Measurements from ENCODE around the gene PITX1.

Gene PITX1

GRCh38 chr5:135067587-135067986, 33.6 kb upstream of the PITX1 start:
- no peak for DNase-seq (ENCODE audit: low read depth)
- no peak overlapping the region for H3K4me3 ChIP-seq (ENCODE audit: low read depth, low read length)
- no peak for TF ChIP-seq CTCF (IDR thresholded peaks at IDR 0.05; ENCODE audit: low read depth, low read length, missing control alignments)
- in situ Hi-C loops (cut with HindIII; ENCODE audit: low sequenced_read_pairs): no loop called here

GRCh38 chr5:135066781-135067180, 32.8 kb upstream of the PITX1 start:
- in situ Hi-C loops (cut with HindIII; ENCODE audit: low sequenced_read_pairs): no loop called here
- no peak for TF ChIP-seq CTCF (IDR thresholded peaks at IDR 0.05; ENCODE audit: low read depth, low read length, missing control alignments)
- DNase-seq (ENCODE audit: low read depth): no peak
- H3K4me3 ChIP-seq (ENCODE audit: low read depth, low read length): no peak overlapping the region

GRCh38 chr5:135065306-135066265, 31.6 kb upstream of the PITX1 start:
- H3K4me3 ChIP-seq (ENCODE audit: low read depth, low read length): no peak overlapping the region
- in situ Hi-C loops (cut with HindIII; ENCODE audit: low sequenced_read_pairs): no loop called here
- DNase-seq (ENCODE audit: low read depth): no peak
- TF ChIP-seq CTCF (IDR thresholded peaks at IDR 0.05; ENCODE audit: low read depth, low read length, missing control alignments): no peak

DNA sequence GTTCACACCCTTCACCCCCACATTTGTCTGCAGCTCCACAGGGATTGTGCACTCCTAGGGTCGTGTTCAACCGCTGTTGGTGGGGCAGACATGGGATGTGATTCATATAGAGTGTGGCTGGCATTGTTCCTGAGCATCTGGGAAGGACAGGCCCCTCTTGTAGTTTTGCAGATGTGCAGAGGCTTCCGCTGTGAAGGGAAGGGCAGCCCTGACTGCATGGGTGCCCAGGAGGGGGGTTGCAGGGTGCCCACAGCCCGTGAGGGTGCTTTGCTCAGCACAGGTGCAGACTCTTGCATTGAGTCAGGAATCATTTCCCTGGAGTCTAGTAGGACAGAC, 30.2 kb upstream of the PITX1 start:
- no peak for TF ChIP-seq CTCF (IDR thresholded peaks at IDR 0.05; ENCODE audit: low read depth, low read length, missing control alignments)
- no peak overlapping the region for H3K4me3 ChIP-seq (ENCODE audit: low read depth, low read length)
- DNase-seq (ENCODE audit: low read depth): no peak
- in situ Hi-C loops (cut with HindIII; ENCODE audit: low sequenced_read_pairs): no loop called here

DNA sequence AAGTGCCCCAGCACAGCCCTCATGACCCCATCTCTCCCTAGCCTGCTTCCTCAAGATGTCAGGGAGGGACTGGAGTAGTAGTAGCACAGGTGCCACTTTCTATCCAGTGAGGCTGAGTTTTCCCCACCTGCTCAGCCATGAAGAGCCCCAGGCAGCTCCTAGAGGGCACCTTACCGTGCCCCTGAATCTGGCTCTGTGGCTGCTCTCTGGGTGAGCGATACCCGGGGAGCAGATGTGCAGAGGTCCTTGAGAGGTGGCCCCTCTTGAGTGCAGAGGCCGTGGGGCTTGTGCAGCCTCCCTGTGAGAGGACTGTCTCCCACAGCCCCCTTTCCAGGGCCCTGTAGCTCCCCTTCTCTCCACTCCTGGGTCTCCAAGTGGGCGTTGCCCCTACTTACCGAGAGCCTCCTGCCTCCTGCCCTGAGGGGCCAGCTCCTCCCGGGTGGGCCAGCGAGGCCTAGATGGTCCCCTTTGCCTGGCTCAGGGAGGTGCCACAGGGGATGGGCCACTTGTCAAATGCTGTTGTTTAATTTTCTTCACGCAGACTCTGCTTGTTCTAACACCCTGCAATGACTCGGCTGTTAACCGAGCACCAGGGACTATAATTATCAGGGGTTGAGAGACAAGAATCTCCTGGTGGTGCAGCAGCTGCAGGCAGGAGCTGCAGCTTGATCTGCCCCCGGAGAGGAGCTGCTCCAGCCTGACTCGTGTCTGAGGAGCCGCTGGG, 29.6 kb upstream of the PITX1 start:
- in situ Hi-C loops (cut with HindIII; ENCODE audit: low sequenced_read_pairs): no loop called here
- no peak overlapping the region for H3K4me3 ChIP-seq (ENCODE audit: low read depth, low read length)
- no peak for TF ChIP-seq CTCF (IDR thresholded peaks at IDR 0.05; ENCODE audit: low read depth, low read length, missing control alignments)
- no peak for DNase-seq (ENCODE audit: low read depth)

DNA sequence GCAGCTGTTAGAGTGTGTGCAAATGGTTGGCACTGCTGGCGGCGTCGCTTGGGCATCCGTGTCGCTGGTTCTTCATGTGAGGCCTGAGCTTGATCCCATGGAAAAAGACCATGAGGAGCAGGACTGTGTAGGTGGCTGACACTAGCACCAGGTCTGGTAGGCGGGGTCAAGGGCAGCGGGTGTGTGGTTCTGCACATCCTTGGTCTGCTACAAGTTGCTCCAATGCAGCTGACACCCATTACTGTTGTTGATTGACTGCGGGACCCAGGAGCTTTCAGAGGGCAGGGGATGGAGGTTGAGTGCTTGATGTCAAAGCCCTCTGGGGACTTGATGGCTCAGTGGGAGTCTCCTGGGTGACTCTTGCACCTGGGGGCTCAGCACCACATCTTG, 29.0 kb upstream of the PITX1 start:
- in situ Hi-C loops (cut with HindIII; ENCODE audit: low sequenced_read_pairs): no loop called here
- DNase-seq (ENCODE audit: low read depth): no peak
- no peak overlapping the region for H3K4me3 ChIP-seq (ENCODE audit: low read depth, low read length)
- TF ChIP-seq CTCF (IDR thresholded peaks at IDR 0.05; ENCODE audit: low read depth, low read length, missing control alignments): no peak
